Gastrocnemius medialis (tissue), 4 donors: ENCODE results near the gene CCDC39. TPM values are rescaled to one million over a fixed set of nuclear protein-coding genes. Genes with fewer than 3 reads are reported as not detected.

Experiments used
- ATAC-seq, 2 donors: fragments of 150-250 bp; one replicate each; pipeline ENCODE4 v1.9.1; 2016
- DNase-seq, 2 donors: peaks; one replicate each; pipeline ENCODE4 v3.0.0-alpha.2; 2019
- H3K27ac ChIP-seq, 4 donors: fragments of 200-600 bp; sonication (generic); 1 replicate in 1 of 4; 2 replicates in 3 of 4; pipeline ENCODE4 v1.5.1; 2016 to 2018; ENCODE audit warnings: mild to moderate bottlenecking in 2 of 4, moderate library complexity in 1 of 4
- H3K27me3 ChIP-seq, 3 donors: fragments of 200-600 bp; sonication (generic) in 2 of 3; 1 replicate in 1 of 3; 2 replicates in 2 of 3; pipeline versions ENCODE4 v1.5.1 to v1.6.0; 2016 to 2019; ENCODE audit warnings: mild to moderate bottlenecking in 1 of 3, moderate library complexity in 1 of 3
- H3K36me3 ChIP-seq, 2 donors: fragments of 200-600 bp; sonication (generic) in 1 of 2; one replicate each; pipeline ENCODE4 v1.5.1; 2017 to 2018
- H3K4me1 ChIP-seq, 2 donors: fragments of 200-600 bp; sonication (generic) in 1 of 2; one replicate each; pipeline ENCODE4 v1.5.1; 2016 to 2017; ENCODE audit warnings: mild to moderate bottlenecking in 2 of 2
- H3K4me3 ChIP-seq, 4 donors: fragments of 200-600 bp; sonication (generic) in 3 of 4; 1 replicate in 1 of 4; 2 replicates in 3 of 4; pipeline ENCODE4 v1.5.1; 2016 to 2019; ENCODE audit warnings: mild to moderate bottlenecking in 2 of 4
- H3K9me3 ChIP-seq, 3 donors: fragments of 200-600 bp; sonication (generic) in 2 of 3; 1 replicate in 1 of 3; 2 replicates in 2 of 3; pipeline ENCODE4 v1.5.1; 2016 to 2019
- CTCF ChIP-seq, 5 experiments: fragments of 450-650 bp in 3 of 5; fragments of 200-600 bp in 2 of 5; sonication (generic) in 2 of 5; IDR thresholded peaks in 4 of 5; conservative IDR thresholded peaks in 1 of 5; 1 replicate in 4 of 5; 2 replicates in 1 of 5; pipeline ENCODE4 v1.5.1; 2016 to 2019; ENCODE audit warnings: antibody characterized with exemption in 5 of 5, mild to moderate bottlenecking in 3 of 5, moderate library complexity in 3 of 5
- POLR2A ChIP-seq, 2 donors: fragments of 450-650 bp; IDR thresholded peaks; one replicate each; pipeline ENCODE4 v1.6.1; 2017; ENCODE audit warnings: antibody characterized with exemption in 2 of 2, mild to moderate bottlenecking in 2 of 2, moderate library complexity in 2 of 2
- in situ Hi-C, 4 donors: fragments of 200-750 bp; cut with MboI; loops; one replicate each; pipeline versions ENCODE4 v1.15.0 to v1.8.0; 2017; ENCODE audit warnings: low sequenced_read_pairs in 4 of 4
- intact Hi-C: fragments of 100-400 bp; cut with DNase I; formaldehyde crosslinking; loops from one replicate; pipeline ENCODE4 v1.15.1; 2023; ENCODE audit warnings: low total_unique reads
- total RNA-seq, 4 donors: library from RNA; depleted of rRNA; stranded (reverse); fragments of >200 nt; gene quantifications; one replicate each; pipeline versions ENCODE4 v1.1.0 to v1.2.3, GENCODE V29; 2016

CCDC39 gene
- total RNA-seq, 4 donors from 2014 or later, result 1.0 to 1.2 TPM; not detected in 2

- intact Hi-C loops, result no loop called here
- no peak overlapping the region for H3K4me3 ChIP-seq
- DNase-seq, result no peak
- no peak overlapping the region for H3K27ac ChIP-seq
- TF ChIP-seq CTCF (IDR thresholded peaks at IDR 0.05 in 4 of 5, conservative IDR thresholded peaks at IDR 0.05 in 1 of 5) (no peak), POLR2A (IDR thresholded peaks at IDR 0.05) (no peak)
- H3K36me3 ChIP-seq, result no peaks in the 10 kb centered on the region
- H3K4me1 ChIP-seq, result no peaks in the 10 kb centered on the region
- no peaks in the 10 kb centered on the region for H3K27me3 ChIP-seq
- ATAC-seq, result no peak
- H3K9me3 ChIP-seq, result no peaks in the 10 kb centered on the region
- in situ Hi-C loops, result no loop called here
These were observed 17.8 kb downstream of the CCDC39 start for GRCh38 chr3:180661444-180661843.

- no peaks in the 10 kb centered on the region for H3K4me1 ChIP-seq
- H3K36me3 ChIP-seq, result peaks cover 0 to 3% of the 10 kb centered on the region in 2 donors
- ATAC-seq, result no peak
- TF ChIP-seq CTCF (IDR thresholded peaks at IDR 0.05 in 4 of 5, conservative IDR thresholded peaks at IDR 0.05 in 1 of 5) (no peak), POLR2A (IDR thresholded peaks at IDR 0.05) (no peak)
- no peaks in the 10 kb centered on the region for H3K27me3 ChIP-seq
- no peak overlapping the region for H3K4me3 ChIP-seq
- H3K9me3 ChIP-seq, result no peaks in the 10 kb centered on the region
- no peak for DNase-seq
- intact Hi-C loops (no loop called here), in situ Hi-C loops (no loop called here)
- no peak overlapping the region for H3K27ac ChIP-seq
These were observed 22.2 kb downstream of the CCDC39 start for GRCh38 chr3:180657094-180657493.

- ATAC-seq (no peak), DNase-seq (no peak)
- Histone ChIP-seq H3K27ac (no peak overlapping the region), H3K27me3 (no peaks in the 10 kb centered on the region), H3K9me3 (no peaks in the 10 kb centered on the region), H3K4me3 (no peak overlapping the region), H3K4me1 (no peaks in the 10 kb centered on the region), H3K36me3 (peaks cover 0 to 3% of the 10 kb centered on the region in 2 donors)
- intact Hi-C loops, result no loop called here
- in situ Hi-C loops, result no loop called here
- TF ChIP-seq POLR2A (IDR thresholded peaks at IDR 0.05), result no peak
- no peak for TF ChIP-seq CTCF (IDR thresholded peaks at IDR 0.05 in 4 of 5, conservative IDR thresholded peaks at IDR 0.05 in 1 of 5)
These were observed 22.9 kb downstream of the CCDC39 start for GRCh38 chr3:180656406-180656805.

- intact Hi-C loops, result no loop called here
- in situ Hi-C loops, result no loop called here
These were observed 33.0 kb downstream of the CCDC39 start for GRCh38 chr3:180646187-180646790.

More at GRCh38 chr3:180646187-180646790, 33.0 kb downstream of the CCDC39 start:
- Histone ChIP-seq H3K4me1 (no peaks in the 10 kb centered on the region), H3K27me3 (no peaks in the 10 kb centered on the region), H3K4me3 (no peak overlapping the region), H3K36me3 (no peaks in the 10 kb centered on the region), H3K27ac (no peak overlapping the region), H3K9me3 (no peaks in the 10 kb centered on the region)
- DNase-seq, result no peak
- ATAC-seq, result no peak
- TF ChIP-seq CTCF (IDR thresholded peaks at IDR 0.05 in 4 of 5, conservative IDR thresholded peaks at IDR 0.05 in 1 of 5) (no peak), POLR2A (IDR thresholded peaks at IDR 0.05) (no peak)
